Fibroblast of villous mesenchyme (primary cell): ENCODE results near the gene PSMD1. TPM values are rescaled to one million over a fixed set of nuclear protein-coding genes. Genes with fewer than 3 reads are reported as not detected.

Source experiments
- DNase-seq: peaks from one replicate; pipeline ENCODE4 v3.0.0-alpha.2; 2010; ENCODE audit warnings: low read depth
- H3K4me3 ChIP-seq: 2 replicates; pipeline ENCODE4 v1.5.1; 2011; ENCODE audit warnings: low read depth, mild to moderate bottlenecking, low read length
- CTCF ChIP-seq: IDR thresholded peaks from 2 replicates; pipeline ENCODE4 v1.5.1; 2012; ENCODE audit warnings: low read depth, mild to moderate bottlenecking, low read length; ENCODE audit not compliant: insufficient read depth
- total RNA-seq: library from RNA; depleted of rRNA; stranded (reverse); fragments of >200 nt; gene quantifications from 2 replicates; pipeline ENCODE4 v1.2.3, GENCODE V29; 2012

PSMD1 gene
- total RNA-seq, 1 donor = 153 TPM

GRCh38 chr2:231117148-231117547 lies 60.5 kb downstream of the PSMD1 start:
- no peak overlapping the region for H3K4me3 ChIP-seq
- no peak for DNase-seq
- TF ChIP-seq CTCF = no peak

- DNase-seq = peak; percentile 35
- peak overlapping the region; percentile 29 for H3K4me3 ChIP-seq
- TF ChIP-seq CTCF = no peak
Measured at GRCh38 chr2:231117922-231118613, 61.4 kb downstream of the PSMD1 start.

GRCh38 chr2:231118614-231118942 lies 61.9 kb downstream of the PSMD1 start:
- no peak for TF ChIP-seq CTCF
- DNase-seq = peak; percentile 40
- peak overlapping the region; percentile 29 for H3K4me3 ChIP-seq

- DNase-seq = peak; percentile 54
- no peak for TF ChIP-seq CTCF
- peak overlapping the region; percentile 51 for H3K4me3 ChIP-seq
Measured at GRCh38 chr2:231123362-231123898, 66.8 kb downstream of the PSMD1 start.

GRCh38 chr2:231124838-231125568 lies 68.3 kb downstream of the PSMD1 start, which contains the start of gene HTR2B:
Gene HTR2B, minus strand, starts transcription at chr2:231125042. Its CDS starts 1,278 bp downstream, at chr2:231123764.
- TF ChIP-seq CTCF = no peak
- H3K4me3 ChIP-seq = peak within 1 kb of the TSS; percentile 51
- DNase-seq = peak; percentile 73

GRCh38 chr2:231126123-231126522 lies 69.5 kb downstream of the PSMD1 start:
- no peak overlapping the region for H3K4me3 ChIP-seq
- DNase-seq = no peak
- TF ChIP-seq CTCF = no peak
